ENCODE measurements around the gene SMAD4. TPM values are rescaled to one million over a fixed set of nuclear protein-coding genes. Genes with fewer than 3 reads are reported as not detected.

SMAD4 gene
- total RNA-seq, 1 donor from 2014 or later: 165 TPM

- H3K4me1 Mint-ChIP-seq (ENCODE audit: low read depth): no peaks in the 10 kb centered on the region
- no peak for DNase-seq (ENCODE audit: low spot score, unreplicated experiment)
- peaks cover 33% of the 10 kb centered on the region for H3K36me3 Mint-ChIP-seq (ENCODE audit: insufficient read depth)
- no peaks in the 10 kb centered on the region for H3K27me3 Mint-ChIP-seq
- H3K4me3 Mint-ChIP-seq (ENCODE audit: low read depth): no peak overlapping the region
- H3K27ac Mint-ChIP-seq: no peak overlapping the region
- TF ChIP-seq CTCF (IDR thresholded peaks at IDR 0.05; ENCODE audit: unreplicated experiment): no peak
- no peaks in the 10 kb centered on the region for H3K9me3 Mint-ChIP-seq (ENCODE audit: low read depth)
Observed at GRCh38 chr18:51078026-51078425, 48.0 kb downstream of the SMAD4 start.

- Mint-ChIP-seq H3K4me3 (ENCODE audit: low read depth) (no peak overlapping the region), H3K36me3 (ENCODE audit: insufficient read depth) (peaks cover 61% of the 10 kb centered on the region), H3K4me1 (ENCODE audit: low read depth) (no peaks in the 10 kb centered on the region)
Observed at GRCh38 chr18:51082571-51083267, 52.7 kb downstream of the SMAD4 start.

GRCh38 chr18:51083398-51083797 lies 53.4 kb downstream of the SMAD4 start:
- DNase-seq (ENCODE audit: low spot score, unreplicated experiment): no peak
- H3K36me3 Mint-ChIP-seq (ENCODE audit: insufficient read depth): peaks cover 67% of the 10 kb centered on the region
- no peaks in the 10 kb centered on the region for H3K27me3 Mint-ChIP-seq
- H3K9me3 Mint-ChIP-seq (ENCODE audit: low read depth): peaks cover 30% of the 10 kb centered on the region
- H3K27ac Mint-ChIP-seq: peak overlapping the region; percentile 27
- H3K4me1 Mint-ChIP-seq (ENCODE audit: low read depth): no peaks in the 10 kb centered on the region
- TF ChIP-seq CTCF (IDR thresholded peaks at IDR 0.05; ENCODE audit: unreplicated experiment): no peak
- H3K4me3 Mint-ChIP-seq (ENCODE audit: low read depth): no peak overlapping the region

More at GRCh38 chr18:51082571-51083267, 52.7 kb downstream of the SMAD4 start:
- no peak for TF ChIP-seq CTCF (IDR thresholded peaks at IDR 0.05; ENCODE audit: unreplicated experiment)
- no peak for DNase-seq (ENCODE audit: low spot score, unreplicated experiment)
- Mint-ChIP-seq H3K27ac (no peak overlapping the region), H3K9me3 (ENCODE audit: low read depth) (peaks cover 23% of the 10 kb centered on the region), H3K27me3 (no peaks in the 10 kb centered on the region)

- no peak for TF ChIP-seq CTCF (IDR thresholded peaks at IDR 0.05; ENCODE audit: unreplicated experiment)
- Mint-ChIP-seq H3K27ac (no peak overlapping the region), H3K27me3 (no peaks in the 10 kb centered on the region), H3K36me3 (ENCODE audit: insufficient read depth) (peaks cover 51% of the 10 kb centered on the region), H3K4me1 (ENCODE audit: low read depth) (no peaks in the 10 kb centered on the region), H3K9me3 (ENCODE audit: low read depth) (peaks cover 43% of the 10 kb centered on the region), H3K4me3 (ENCODE audit: low read depth) (no peak overlapping the region)
- DNase-seq (ENCODE audit: low spot score, unreplicated experiment): no peak
Observed at GRCh38 chr18:51088410-51088809, 58.4 kb downstream of the SMAD4 start.

- no peak for DNase-seq (ENCODE audit: low spot score, unreplicated experiment)
- Mint-ChIP-seq H3K36me3 (ENCODE audit: insufficient read depth) (peaks cover 42% of the 10 kb centered on the region), H3K27me3 (no peaks in the 10 kb centered on the region), H3K4me1 (ENCODE audit: low read depth) (no peaks in the 10 kb centered on the region), H3K27ac (no peak overlapping the region), H3K9me3 (ENCODE audit: low read depth) (peaks cover 47% of the 10 kb centered on the region), H3K4me3 (ENCODE audit: low read depth) (no peak overlapping the region)
- no peak for TF ChIP-seq CTCF (IDR thresholded peaks at IDR 0.05; ENCODE audit: unreplicated experiment)
Observed at GRCh38 chr18:51089691-51090090, 59.7 kb downstream of the SMAD4 start.
